Thoracic aorta (tissue), 2 donors: Measurements from ENCODE around the gene MNAT1. TPM values are rescaled to one million over a fixed set of nuclear protein-coding genes. Genes with fewer than 3 reads are reported as not detected.

ENCODE experiments used
- ATAC-seq: fragments of 150-250 bp; one replicate; pipeline ENCODE4 v1.8.0; 2017; ENCODE audit warnings: low read depth; ENCODE audit not compliant: insufficient number of reproducible peaks, low FRiP score
- DNase-seq: peaks from one replicate; pipeline ENCODE4 v3.0.0-alpha.2; 2020; ENCODE audit warnings: low spot score
- H3K27ac ChIP-seq, 2 donors: fragments of 200-600 bp; sonication (generic); 1 replicate in 1 of 2; 2 replicates in 1 of 2; pipeline ENCODE4 v1.5.1; 2016; ENCODE audit warnings: mild to moderate bottlenecking in 2 of 2, moderate library complexity in 2 of 2
- H3K27me3 ChIP-seq: fragments of 200-600 bp; sonication (generic); replicated peaks from 2 replicates; pipeline ENCODE4 v1.6.0; 2016; ENCODE audit warnings: mild to moderate bottlenecking; ENCODE audit not compliant: insufficient read depth
- H3K36me3 ChIP-seq: fragments of 200-600 bp; sonication (generic); one replicate; pipeline ENCODE4 v1.5.1; 2016
- H3K4me1 ChIP-seq, 2 donors: fragments of 200-600 bp; sonication (generic); 1 replicate in 1 of 2; 2 replicates in 1 of 2; pipeline versions ENCODE4 v1.5.1 to v1.6.0; 2016; ENCODE audit warnings: low read depth in 2 of 2, mild to moderate bottlenecking in 1 of 2; ENCODE audit not compliant: control insufficient read depth in 1 of 2
- H3K4me3 ChIP-seq: fragments of 200-600 bp; sonication (generic); 2 replicates; pipeline ENCODE4 v1.5.1; 2016; ENCODE audit warnings: mild to moderate bottlenecking
- H3K9me3 ChIP-seq: fragments of 200-600 bp; sonication (generic); 2 replicates; pipeline ENCODE4 v1.5.1; 2016
- CTCF ChIP-seq: fragments of 200-600 bp; sonication (generic); IDR thresholded peaks from one replicate; pipeline ENCODE4 v1.5.1; 2019; ENCODE audit warnings: antibody characterized with exemption
- total RNA-seq, 2 donors: library from RNA; depleted of rRNA; stranded (reverse); fragments of >200 nt; gene quantifications; one replicate each; pipeline versions ENCODE4 v1.1.0 to v1.2.3, GENCODE V29; 2016

MNAT1 gene
- total RNA-seq, 2 donors from 2014 or later, result 32.4 to 52.3 TPM

GRCh38 chr14:60956202-60956601 lies 221.6 kb downstream of the MNAT1 start:
- Histone ChIP-seq H3K4me1 (peaks cover 0 to 10% of the 10 kb centered on the region in 2 donors), H3K4me3 (no peak overlapping the region), H3K9me3 (peaks cover 26% of the 10 kb centered on the region), H3K27ac (no peak overlapping the region), H3K36me3 (no peaks in the 10 kb centered on the region), H3K27me3 (no peaks in the 10 kb centered on the region)
- no peak for TF ChIP-seq CTCF
- DNase-seq, result no peak
- no peak for ATAC-seq

- ATAC-seq (no peak), DNase-seq (no peak)
- peaks cover 26% of the 10 kb centered on the region for H3K9me3 ChIP-seq
- H3K27ac ChIP-seq, result no peak overlapping the region
- TF ChIP-seq CTCF, result no peak
- H3K4me3 ChIP-seq, result no peak overlapping the region
- no peaks in the 10 kb centered on the region for H3K36me3 ChIP-seq
- no peaks in the 10 kb centered on the region for H3K27me3 ChIP-seq
- peaks cover 0 to 5% of the 10 kb centered on the region in 2 donors for H3K4me1 ChIP-seq
These were observed 222.1 kb downstream of the MNAT1 start for GRCh38 chr14:60956632-60957031.

GRCh38 chr14:60958146-60958545 lies 223.6 kb downstream of the MNAT1 start:
- H3K4me1 ChIP-seq, result no peaks in the 10 kb centered on the region
- no peak for TF ChIP-seq CTCF
- no peak overlapping the region for H3K4me3 ChIP-seq
- H3K27me3 ChIP-seq, result no peaks in the 10 kb centered on the region
- H3K9me3 ChIP-seq, result peaks cover 26% of the 10 kb centered on the region
- DNase-seq, result no peak
- no peak overlapping the region for H3K27ac ChIP-seq
- no peaks in the 10 kb centered on the region for H3K36me3 ChIP-seq
- no peak for ATAC-seq

- Histone ChIP-seq H3K36me3 (no peaks in the 10 kb centered on the region), H3K9me3 (peaks cover 4% of the 10 kb centered on the region), H3K4me3 (no peak overlapping the region), H3K27me3 (no peaks in the 10 kb centered on the region), H3K4me1 (peaks cover 16 to 33% of the 10 kb centered on the region in 2 donors), H3K27ac (no peak overlapping the region)
- no peak for TF ChIP-seq CTCF
- DNase-seq (no peak), ATAC-seq (no peak)
These were observed 229.2 kb downstream of the MNAT1 start for GRCh38 chr14:60963761-60964160.

- Histone ChIP-seq H3K27me3 (no peaks in the 10 kb centered on the region), H3K4me3 (no peak overlapping the region), H3K4me1 (peaks cover 18 to 38% of the 10 kb centered on the region in 2 donors), H3K9me3 (no peaks in the 10 kb centered on the region), H3K36me3 (no peaks in the 10 kb centered on the region), H3K27ac (no peak overlapping the region)
- TF ChIP-seq CTCF, result no peak
- DNase-seq (no peak), ATAC-seq (no peak)
These were observed 230.3 kb downstream of the MNAT1 start for GRCh38 chr14:60964904-60965303.
